GM12878 (cell line): ENCODE measurements around the gene DDX31. TPM values are rescaled to one million over a fixed set of nuclear protein-coding genes. Genes with fewer than 3 reads are reported as not detected.
A peak's percentile ranks its signal among the peaks of the same experiment; 100 is the strongest.

Experiments
- ATAC-seq: fragments of 200-7000 bp; cut with Tn5 transposase; 3 replicates; pipeline ENCODE4 v1.9.1; 2020; ENCODE audit warnings: mild to moderate bottlenecking, moderate library complexity
- BruUV-seq: library from RNA; stranded (reverse); fragments of 400-500 nt; replicated peaks from 2 replicates; lab custom pipeline; 2021; lab: Mats Ljungman, UMichigan
- CTCF ChIA-PET: fragments of 300-600 bp; sonication (Branson Sonifier 250); formaldehyde crosslinking; extraction: SDS; loops from one replicate; lab custom pipeline; 2021; ENCODE audit warnings: inconsistent platforms; lab: Yijun Ruan, JAX
- POLR2A ChIA-PET: fragments of 350-600 bp; formaldehyde crosslinking; extraction: SDS; loops from one replicate; lab custom pipeline; 2021; ENCODE audit warnings: inconsistent platforms; lab: Charles Lee
- RAD21 ChIA-PET: fragments of 300-600 bp; sonication (Branson Sonifier 250); formaldehyde crosslinking; loops from one replicate; lab custom pipeline; 2023; ENCODE audit warnings: antibody characterized with exemption; ENCODE audit not compliant: unreplicated experiment; lab: Charles Lee
- SMC1A ChIA-PET: fragments of 300-600 bp; sonication (Branson Sonifier 250); formaldehyde crosslinking; loops from one replicate; lab custom pipeline; 2023; ENCODE audit not compliant: unreplicated experiment, uncharacterized antibody; lab: Charles Lee
- DNase-seq: peaks from one replicate; pipeline ENCODE4 v3.0.0-alpha.2; 2011; ENCODE audit warnings: low read depth, low spot score
- FAIRE-seq: peaks from 3 replicates; lab custom pipeline; 2011; peaks lifted over from hg19 to GRCh38; lab: Jason Lieb, UNC
- H2AFZ ChIP-seq: 2 replicates; pipeline ENCODE4 v1.6.0; 2011; ENCODE audit warnings: low read depth, low read length, control low read depth; ENCODE audit not compliant: control insufficient read depth
- H3K27ac ChIP-seq: 2 replicates; pipeline ENCODE4 v1.5.1; 2011; ENCODE audit warnings: control low read depth; ENCODE audit not compliant: control insufficient read depth, insufficient read depth
- H3K27me3 ChIP-seq, 2 experiments: replicated peaks in 1 of 2; 2 replicates each; pipeline versions ENCODE4 v1.6.0 to v1.6.1; 2011; ENCODE audit warnings: low read length in 1 of 2; ENCODE audit not compliant: control insufficient read depth in 2 of 2, insufficient read depth in 2 of 2
- H3K36me3 ChIP-seq, 2 experiments: 2 replicates each; pipeline ENCODE4 v1.5.1; 2011; ENCODE audit warnings: low read length in 1 of 2; ENCODE audit not compliant: control insufficient read depth in 2 of 2, insufficient read depth in 2 of 2
- H3K4me1 ChIP-seq: 2 replicates; pipeline ENCODE4 v1.6.1; 2011; ENCODE audit warnings: mild to moderate bottlenecking, low read length, moderate library complexity, mixed read lengths; ENCODE audit not compliant: control insufficient read depth, insufficient read depth
- H3K4me2 ChIP-seq: 2 replicates; pipeline ENCODE4 v1.6.0; 2011; ENCODE audit warnings: control low read depth; ENCODE audit not compliant: control insufficient read depth, insufficient read depth
- H3K4me3 ChIP-seq: fragments of 200-600 bp; sonication (generic); 2 replicates; pipeline ENCODE4 v1.5.1; 2016
- H3K79me2 ChIP-seq: 2 replicates; pipeline ENCODE4 v1.6.0; 2011; ENCODE audit warnings: low read length; ENCODE audit not compliant: control insufficient read depth, insufficient read depth
- H3K9ac ChIP-seq: 2 replicates; pipeline ENCODE4 v1.8.0; 2011; ENCODE audit warnings: low read length, control low read depth, mixed read lengths; ENCODE audit not compliant: control insufficient read depth, insufficient read depth
- H3K9me3 ChIP-seq: replicated peaks from 3 replicates; pipeline ENCODE4 v1.5.1; 2011; ENCODE audit warnings: mild to moderate bottlenecking, low read length; ENCODE audit not compliant: control insufficient read depth, insufficient read depth
- H4K20me1 ChIP-seq: 2 replicates; pipeline ENCODE4 v1.6.0; 2011; ENCODE audit not compliant: control insufficient read depth, insufficient read depth
- E2F4 ChIP-seq: IDR thresholded peaks from 2 replicates; pipeline ENCODE4 v1.6.1; 2012; ENCODE audit warnings: low read depth, low read length, improper control_type of control experiment
- EGR1 ChIP-seq, 2 experiments: IDR thresholded peaks; 1 replicate in 1 of 2; 2 replicates in 1 of 2; pipeline ENCODE4 v1.6.1; 2011 to 2012; ENCODE audit warnings: low read depth in 2 of 2, low read length in 2 of 2, borderline replicate concordance in 1 of 2, mild to moderate bottlenecking in 1 of 2, moderate library complexity in 1 of 2
- PKNOX1 ChIP-seq: fragments of 450-650 bp; IDR thresholded peaks from 2 replicates; pipeline ENCODE4 v1.6.1; 2016; ENCODE audit warnings: mild to moderate bottlenecking
- RCOR1 ChIP-seq: conservative IDR thresholded peaks from 2 replicates; pipeline ENCODE4 v1.6.1; 2012; ENCODE audit warnings: low read depth, low read length, improper control_type of control experiment
- SPI1 ChIP-seq: IDR thresholded peaks from 2 replicates; pipeline ENCODE4 v1.6.1; 2011; ENCODE audit warnings: low read depth, mild to moderate bottlenecking, low read length, moderate library complexity, borderline replicate concordance; ENCODE audit not compliant: insufficient read depth
- ZBTB40 ChIP-seq: fragments of 450-650 bp; IDR thresholded peaks from 2 replicates; pipeline ENCODE4 v1.6.1; 2016; ENCODE audit warnings: mild to moderate bottlenecking, moderate library complexity, borderline replicate concordance
- whole genome bisulfite sequencing: methylation state at CpG from one replicate; pipeline ENCODE4 v1.1.6; 2016; ENCODE audit warnings: low lambda C conversion rate; ENCODE audit not compliant: insufficient replicate concordance, insufficient coverage; ENCODE audit errors: missing lambda C conversion rate; 5-methylcytosine and 5-hydroxymethylcytosine counted together
- in situ Hi-C: fragments of 300-500 bp; cut with MboI; formaldehyde crosslinking; loops from 9 replicates; pipeline ENCODE4 v1.14.3; 2018; ENCODE audit warnings: mixed read lengths
- intact Hi-C: fragments of 100-400 bp; cut with micrococcal nuclease; formaldehyde crosslinking; loops from one replicate; pipeline ENCODE4 v1.14.2; 2022; ENCODE audit not compliant: unreplicated experiment
- polyA plus RNA-seq, 11 experiments: library from polyadenylated mRNA; depleted of rRNA in 4 of 11; unstranded in 6 of 11; stranded (reverse) in 5 of 11; fragments of >200 nt; fragmentation: Nextera tagmentation in 4 of 11; fragmentation: Illumina TruSeq in 1 of 11; extraction: Ambion mirVana in 4 of 11; extraction: Trizol in 1 of 11; gene quantifications; 1 replicate in 1 of 11; 2 replicates in 10 of 11; pipeline versions ENCODE4 v1.2.1 to v1.2.3, GENCODE V29; 2011 to 2016; ENCODE audit warnings: inconsistent platforms in 2 of 11, missing spikeins in 2 of 11, low read depth in 1 of 11
- total RNA-seq, 4 experiments: library from RNA; depleted of rRNA in 3 of 4; stranded (reverse); fragments of >200 nt in 3 of 4; fragmentation: Illumina TruSeq in 1 of 4; extraction: Trizol in 1 of 4; gene quantifications; 2 replicates each; pipeline versions ENCODE4 v1.2.1 to v1.2.3, GENCODE V29; 2013 to 2021

The DDX31 gene
- total and polyA plus RNA-seq, 10 of the 15 experiments (the other 5 are each of a cell fraction or from before 2014, with no cell fraction given) = 12.1 to 30.8 (median 20.8) TPM

- TF ChIP-seq E2F4 = no peak
- no peak for TF ChIP-seq PKNOX1
These were observed 64.4 kb downstream of the DDX31 start (continued) for GRCh38 chr9:132605387-132605786.

GRCh38 chr9:132602207-132602606, 67.6 kb downstream of the DDX31 start:
- Histone ChIP-seq H3K79me2 (no peaks in the 10 kb centered on the region), H3K4me1 (peaks cover 6% of the 10 kb centered on the region), H3K9me3 (no peaks in the 10 kb centered on the region), H3K4me2 (no peak overlapping the region), H3K27me3 (no peaks in the 10 kb centered on the region), H3K27ac (no peak overlapping the region)
- ATAC-seq (peak; percentile 33; the same call in 1 of the 3 replicates), DNase-seq (no peak)
- RAD21 ChIA-PET = no interaction called here
- 79% methylated on average over 3 of the region's 3 CpGs for WGBS
- TF ChIP-seq SPI1 = peak; percentile 88
- no peak for TF ChIP-seq RCOR1
- TF ChIP-seq EGR1 (IDR thresholded peaks at IDR 0.05; ENCODE audit: borderline replicate concordance in 1 of 2, low read depth in 2 of 2, low read length in 2 of 2) = no peak
- TF ChIP-seq ZBTB40 = no peak
- TF ChIP-seq, all 136 proteins: peak for 1
- H4K20me1 ChIP-seq = no peaks in the 10 kb centered on the region
- intact Hi-C loops = no loop called here
- FAIRE-seq = no peak
- SMC1A ChIA-PET = no interaction called here
- H2AFZ ChIP-seq = no peak overlapping the region
- peaks cover 8% of the 10 kb centered on the region in 2 experiments for H3K36me3 ChIP-seq
- CTCF ChIA-PET = no interaction called here
- no TSS peak for BruUV-seq
- H3K9ac ChIP-seq = no peak overlapping the region
- no peak overlapping the region for H3K4me3 ChIP-seq
- in situ Hi-C loops = no loop called here
- POLR2A ChIA-PET = no interaction called here
